NCI-H82 treated with DMSO at 0.1 percent for 48 hours (cell line): ENCODE data around the gene TKTL2.
"Not testable (repeated sequence)": the region's sequence is repeated elsewhere in the genome, so short reads cannot be mapped to it uniquely, and the experiment has no call there.

ENCODE experiments used
- DNase-seq: peaks from one replicate; lab custom pipeline; 2025; ENCODE audit not compliant: unreplicated experiment; lab: John Stamatoyannopoulos, UW

Gene TKTL2

DNA sequence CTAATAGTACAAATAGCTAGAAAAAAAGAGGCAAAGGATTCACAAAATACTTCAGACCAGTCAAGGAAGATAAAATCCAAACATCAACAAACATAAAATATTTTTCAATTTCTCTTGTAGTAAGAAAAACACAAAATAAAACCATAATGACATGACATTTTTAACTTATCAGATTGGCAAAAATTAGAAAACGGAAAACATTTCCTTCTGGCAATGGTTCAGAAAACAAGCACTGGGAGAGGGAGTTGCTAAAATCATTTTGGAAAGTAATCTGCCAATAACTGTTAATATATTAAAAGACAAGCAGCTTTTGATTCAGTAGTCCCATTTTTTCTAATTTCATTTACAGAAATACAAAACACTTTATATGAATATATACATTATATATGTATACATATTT lies 26.1 kb downstream of the TKTL2 start:
- no peak for DNase-seq

- DNase-seq = not testable (repeated sequence)
Measured at GRCh38 chr4:163447023-163447422, 26.5 kb downstream of the TKTL2 start.

- no peak for DNase-seq
Measured at GRCh38 chr4:163440040-163440439, 33.5 kb downstream of the TKTL2 start.
